K562 (cell line): ENCODE data around the gene UBAP1L. TPM values are rescaled to one million over a fixed set of nuclear protein-coding genes. Genes with fewer than 3 reads are reported as not detected.

ENCODE experiments used
- ATAC-seq: fragments of 200-7000 bp; cut with Tn5 transposase; 3 replicates; pipeline ENCODE4 v1.9.1; 2020; ENCODE audit warnings: moderate library complexity
- BruUV-seq: library from RNA; stranded (reverse); fragments of 400-500 nt; replicated peaks from 2 replicates; lab custom pipeline; 2021; lab: Mats Ljungman, UMichigan
- CTCF ChIA-PET: fragments of 300-600 bp; formaldehyde crosslinking; extraction: SDS; loops from one replicate; lab custom pipeline; 2021; ENCODE audit warnings: low intra/inter-chr PET ratio; lab: Yijun Ruan, JAX
- POLR2A ChIA-PET: fragments of 300-600, 350-650 bp; sonication (Branson Sonifier 250); formaldehyde crosslinking; extraction: SDS; loops from one replicate; lab custom pipeline; 2021; ENCODE audit warnings: antibody characterized with exemption, inconsistent platforms; lab: Yijun Ruan, JAX
- DNase-seq, 4 experiments: peaks; one replicate each; pipeline versions ENCODE4 v3.0.0 to v3.0.0-alpha.2; 2011 to 2018; ENCODE audit warnings: low spot score in 3 of 4, mixed read lengths in 3 of 4; ENCODE audit errors: extremely low read depth in 1 of 4
- FAIRE-seq: peaks from 2 replicates; lab custom pipeline; 2011; peaks lifted over from hg19 to GRCh38; lab: Jason Lieb, UNC
- H2AFZ ChIP-seq: 2 replicates; pipeline ENCODE4 v1.6.0; 2011; ENCODE audit warnings: low read depth, low read length, control low read depth, inconsistent platforms
- H3K27ac ChIP-seq: fragments of 200-600 bp; 3 replicates; pipeline ENCODE4 v1.8.0; 2011; ENCODE audit warnings: low read depth, mild to moderate bottlenecking, control low read depth, inconsistent platforms, low read length, moderate library complexity, mixed read lengths; ENCODE audit errors: extremely low read depth
- H3K27me3 ChIP-seq, 2 experiments: fragments of 300-600 bp in 1 of 2; 2 replicates in 1 of 2; 3 replicates in 1 of 2; pipeline versions ENCODE4 v1.6.0 to v1.8.0; 2011; ENCODE audit warnings: inconsistent platforms in 2 of 2, low read length in 2 of 2, mild to moderate bottlenecking in 1 of 2, mixed read lengths in 1 of 2, moderate library complexity in 1 of 2; ENCODE audit not compliant: control insufficient read depth in 2 of 2, insufficient read depth in 2 of 2
- H3K36me3 ChIP-seq: fragments of 300-600 bp; 3 replicates; pipeline ENCODE4 v1.8.0; 2011; ENCODE audit warnings: mild to moderate bottlenecking, low read length, inconsistent platforms; ENCODE audit not compliant: control insufficient read depth, insufficient read depth
- H3K4me1 ChIP-seq, 2 experiments: fragments of 200-600 bp in 1 of 2; replicated peaks in 1 of 2; 2 replicates in 1 of 2; 3 replicates in 1 of 2; pipeline versions ENCODE4 v1.5.1 to v1.8.0; 2011; ENCODE audit warnings: inconsistent platforms in 2 of 2, low read length in 2 of 2, mild to moderate bottlenecking in 1 of 2, mixed read lengths in 1 of 2, moderate library complexity in 1 of 2; ENCODE audit not compliant: control insufficient read depth in 2 of 2, insufficient read depth in 2 of 2
- H3K4me2 ChIP-seq: 2 replicates; pipeline ENCODE4 v1.6.1; 2011; ENCODE audit warnings: low read length, control low read depth, inconsistent platforms, mixed read lengths; ENCODE audit not compliant: insufficient read depth
- H3K4me3 ChIP-seq: fragments of 200-600 bp; sonication (generic), shearing (Covaris generic); 2 replicates; pipeline ENCODE4 v1.5.1; 2016; ENCODE audit warnings: control low read depth, inconsistent platforms
- H3K79me2 ChIP-seq: fragments of 200-600 bp; 3 replicates; pipeline ENCODE4 v1.8.0; 2011; ENCODE audit warnings: low read length, inconsistent platforms; ENCODE audit not compliant: control insufficient read depth, insufficient read depth
- H3K9ac ChIP-seq, 2 experiments: 2 replicates each; pipeline versions ENCODE4 v1.6.0 to v1.6.1; 2011; ENCODE audit warnings: low read depth in 2 of 2, low read length in 2 of 2, control low read depth in 1 of 2, inconsistent platforms in 1 of 2, mild to moderate bottlenecking in 1 of 2, mixed read lengths in 1 of 2; ENCODE audit not compliant: insufficient read depth in 1 of 2
- H3K9me1 ChIP-seq: one replicate; pipeline ENCODE4 v1.6.0; 2011; ENCODE audit warnings: inconsistent platforms, mild to moderate bottlenecking, low read length, moderate library complexity; ENCODE audit not compliant: control insufficient read depth, insufficient read depth
- H3K9me3 ChIP-seq: replicated peaks from 2 replicates; pipeline ENCODE4 v1.5.1; 2011; ENCODE audit warnings: low read depth, low read length, inconsistent platforms; ENCODE audit not compliant: control insufficient read depth, insufficient read depth
- H4K20me1 ChIP-seq: replicated peaks from 2 replicates; pipeline ENCODE4 v1.6.1; 2011; ENCODE audit warnings: low read length, inconsistent platforms, mixed read lengths; ENCODE audit not compliant: control insufficient read depth, insufficient read depth
- ARID1B ChIP-seq: fragments of 450-650 bp; IDR thresholded peaks from 2 replicates; pipeline ENCODE4 v1.6.1; 2016; ENCODE audit warnings: antibody characterized with exemption, mild to moderate bottlenecking, inconsistent platforms
- ARNT ChIP-seq, 2 experiments: fragments of 450-650 bp; IDR thresholded peaks; 2 replicates each; pipeline ENCODE4 v1.6.1; 2016; ENCODE audit warnings: mild to moderate bottlenecking in 1 of 2
- CBFA2T2 ChIP-seq: fragments of 450-650 bp; conservative IDR thresholded peaks from 2 replicates; pipeline ENCODE4 v1.6.1; 2017; ENCODE audit warnings: mild to moderate bottlenecking
- ELK3 ChIP-seq: fragments of 450-650 bp; formaldehyde crosslinking; IDR thresholded peaks from 2 replicates; pipeline ENCODE4 v1.4.0; 2020; ENCODE audit warnings: mild to moderate bottlenecking
- ESRRA ChIP-seq: fragments of 450-650 bp; IDR thresholded peaks from 2 replicates; pipeline ENCODE4 v1.6.1; 2014; ENCODE audit warnings: low read depth, mild to moderate bottlenecking, moderate library complexity, borderline replicate concordance
- ETV6 ChIP-seq, 3 experiments: fragments of 150-350 bp in 1 of 3; sonication (generic) in 1 of 3; formaldehyde crosslinking in 1 of 3; IDR thresholded peaks; 2 replicates each; pipeline versions ENCODE4 v1.6.1 to v1.8.0; 2014 to 2022; ENCODE audit warnings: borderline replicate concordance in 2 of 3, low read depth in 2 of 3, antibody characterized with exemption in 1 of 3, low read length in 1 of 3, mild to moderate bottlenecking in 1 of 3, missing genetic modification reagents in 1 of 3
- KLF13 ChIP-seq: fragments of 450-650 bp; IDR thresholded peaks from 2 replicates; pipeline ENCODE4 v1.6.1; 2016; ENCODE audit warnings: missing genetic modification characterization, low read depth, mild to moderate bottlenecking, missing compliant biosample characterization, moderate library complexity, borderline replicate concordance
- LCOR ChIP-seq: sonication (generic); formaldehyde crosslinking; IDR thresholded peaks from 2 replicates; pipeline ENCODE4 v1.8.0; 2022; ENCODE audit warnings: mild to moderate bottlenecking, missing genetic modification reagents
- LEF1 ChIP-seq: fragments of 450-650 bp; IDR thresholded peaks from 2 replicates; pipeline ENCODE4 v1.6.1; 2016; ENCODE audit warnings: mild to moderate bottlenecking
- MED1 ChIP-seq: sonication (generic); formaldehyde crosslinking; IDR thresholded peaks from 2 replicates; pipeline ENCODE4 v1.8.1; 2023; ENCODE audit warnings: missing genetic modification reagents, borderline replicate concordance
- RB1 ChIP-seq: fragments of 450-650 bp; IDR thresholded peaks from 2 replicates; pipeline ENCODE4 v1.6.1; 2017; ENCODE audit warnings: low read depth, mild to moderate bottlenecking
- SMC3 ChIP-seq: conservative IDR thresholded peaks from 2 replicates; pipeline ENCODE4 v1.6.1; 2011; ENCODE audit warnings: low read depth, low read length, improper control_type of control experiment; ENCODE audit not compliant: insufficient read depth
- SRF ChIP-seq, 2 experiments: fragments of 250-450, 450-650 bp in 1 of 2; sonication (Bioruptor Pico) in 1 of 2; sonication (generic) in 1 of 2; formaldehyde crosslinking; IDR thresholded peaks; 2 replicates each; pipeline versions ENCODE4 v1.5.0 to v1.5.1; 2020 to 2022; ENCODE audit warnings: mild to moderate bottlenecking in 1 of 2, missing genetic modification reagents in 1 of 2
- SRSF9 ChIP-seq: fragments of 200-400 bp; formaldehyde crosslinking; IDR thresholded peaks from 2 replicates; pipeline ENCODE4 v1.6.1; 2017; ENCODE audit warnings: low read depth, low read length, borderline replicate concordance
- TARDBP ChIP-seq: fragments of 450-650 bp; IDR thresholded peaks from 2 replicates; pipeline ENCODE4 v1.6.1; 2016
- TCFL5 ChIP-seq: fragments of 250-450 bp; sonication (Bioruptor Pico); conservative IDR thresholded peaks from 2 replicates; pipeline ENCODE4 v1.6.1; 2021; ENCODE audit warnings: mild to moderate bottlenecking, moderate library complexity, matching md5 sums
- ZFP1 ChIP-seq: fragments of 450-650 bp; formaldehyde crosslinking; IDR thresholded peaks from 2 replicates; pipeline ENCODE4 v1.4.0; 2020; ENCODE audit warnings: mild to moderate bottlenecking, mixed read lengths
- ZNF395 ChIP-seq: fragments of 200-800 bp; sonication (Bioruptor generic); IDR thresholded peaks from 2 replicates; pipeline ENCODE4 v1.6.1; 2017; ENCODE audit warnings: missing genetic modification characterization, missing compliant biosample characterization
- ZNF79 ChIP-seq: fragments of 250-450 bp; sonication (Bioruptor Pico); IDR thresholded peaks from 2 replicates; pipeline ENCODE4 v1.4.0; 2020; ENCODE audit warnings: low read depth, mild to moderate bottlenecking, moderate library complexity
- WGBS: fragments of 100-300 bp; shearing (Covaris generic); methylation state at CpG from one replicate; pipeline ENCODE4 v1.1.6; 2016; ENCODE audit warnings: low coverage, mixed read lengths; ENCODE audit not compliant: insufficient coverage; ENCODE audit errors: missing lambda C conversion rate; 5-methylcytosine and 5-hydroxymethylcytosine counted together
- in situ Hi-C: fragments of 300-500 bp; cut with MboI; formaldehyde crosslinking; loops from 4 replicates; pipeline ENCODE4 v1.15.0; 2018; ENCODE audit warnings: inconsistent platforms, mixed read lengths
- intact Hi-C: fragments of 100-400 bp; cut with micrococcal nuclease; formaldehyde crosslinking; loops from 2 replicates; pipeline ENCODE4 v1.14.2; 2022
- polyA plus RNA-seq, 8 experiments: library from polyadenylated mRNA; depleted of rRNA in 4 of 8; stranded (reverse) in 5 of 8; unstranded in 3 of 8; fragments of >200 nt; fragmentation: Nextera tagmentation in 2 of 8; fragmentation: Illumina TruSeq in 1 of 8; extraction: Ambion mirVana in 2 of 8; extraction: Trizol in 1 of 8; gene quantifications; 2 replicates each; pipeline versions ENCODE4 v1.2.1 to v1.2.3, GENCODE V29; 2011 to 2014; ENCODE audit warnings: inconsistent platforms in 1 of 8, missing spikeins in 1 of 8
- total RNA-seq, 7 experiments: library from RNA; depleted of rRNA in 6 of 7; stranded (reverse); fragments of >200 nt in 6 of 7; fragmentation: Illumina TruSeq in 2 of 7; extraction: Trizol in 2 of 7; gene quantifications; 2 replicates each; pipeline versions ENCODE4 v1.2.1 to v1.2.3, GENCODE V29; 2011 to 2021; ENCODE audit warnings: low replicate concordance in 1 of 7
- TF ChIP-seq, protein P1 (sequence below): fragments of 450-650 bp; IDR thresholded peaks from one replicate; pipeline ENCODE4 v1.6.1; 2018; ENCODE audit warnings: mild to moderate bottlenecking, moderate library complexity; ENCODE audit not compliant: partially characterized antibody

The UBAP1L gene
- total and polyA plus RNA-seq, 9 of the 15 experiments (the other 6 are each of a cell fraction or from before 2014, with no cell fraction given): 0.16 to 0.71 (median 0.41) TPM; not detected in 2

DNA sequence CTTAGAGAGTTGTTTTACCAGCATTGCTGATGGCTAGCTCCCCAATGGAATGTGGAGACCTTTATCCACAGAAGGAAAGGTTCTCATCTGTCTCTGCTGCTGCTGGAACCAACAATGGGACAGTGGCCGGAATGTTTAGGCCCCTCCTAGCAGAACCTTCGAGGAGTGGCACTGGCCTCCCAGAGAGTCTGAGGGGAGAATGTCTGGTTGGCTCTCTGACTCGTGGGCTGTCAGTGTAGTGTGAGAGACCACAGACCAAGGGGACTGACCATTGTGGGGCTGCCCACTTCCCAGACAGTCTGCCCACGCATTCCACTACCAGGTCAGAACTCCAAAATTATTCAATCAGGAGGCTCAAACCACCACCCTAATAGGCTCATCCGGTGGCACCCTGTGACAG, 52.3 kb downstream of the UBAP1L start (continued):
- TF ChIP-seq ZNF395: no peak
- TF ChIP-seq LCOR (CRISPR knock-in tag): no peak
- no peak for TF ChIP-seq SMC3
- TF ChIP-seq TARDBP: no peak
- no peak for TF ChIP-seq ELK3 (CRISPR knock-in tag)
- TF ChIP-seq ETV6 (IDR thresholded peaks at IDR 0.05; ENCODE audit: borderline replicate concordance in 1 of 2, low read depth in 2 of 2, low read length in 1 of 2): no peak
- no peak for TF ChIP-seq ETV6 (CRISPR knock-in tag; IDR thresholded peaks at IDR 0.05; ENCODE audit: borderline replicate concordance)

DNA sequence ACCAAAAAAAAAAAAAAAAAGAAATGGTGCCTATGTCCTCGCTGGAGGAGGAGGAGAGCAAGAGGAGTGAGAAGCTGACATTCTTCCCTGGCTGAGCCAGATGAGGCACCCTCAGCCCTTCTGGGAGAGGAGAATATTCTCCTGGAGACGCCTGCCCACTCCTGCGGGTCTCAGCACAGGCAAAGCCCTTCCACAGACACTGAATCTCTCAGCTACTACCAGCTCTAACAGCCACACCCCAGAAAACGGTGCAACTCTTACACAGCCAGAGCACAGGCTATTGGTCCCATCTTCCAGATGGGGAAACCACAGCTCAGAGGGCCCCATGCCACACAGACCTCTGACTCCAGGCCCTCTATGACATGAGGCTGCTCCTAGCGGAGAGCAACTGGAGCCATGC, 52.9 kb downstream of the UBAP1L start:
- no peaks in the 10 kb centered on the region for H3K36me3 ChIP-seq
- H2AFZ ChIP-seq: no peak overlapping the region
- H3K4me1 ChIP-seq: no peaks in the 10 kb centered on the region
- H3K27me3 ChIP-seq: peaks cover 28 to 61% of the 10 kb centered on the region in 2 experiments
- no peak for FAIRE-seq
- WGBS: 16% methylated on average over 4 of the region's 5 CpGs
- no peaks in the 10 kb centered on the region for H3K9me3 ChIP-seq
- H3K9me1 ChIP-seq: no peaks in the 10 kb centered on the region
- H3K79me2 ChIP-seq: no peaks in the 10 kb centered on the region
- ATAC-seq: no peak
- no peak overlapping the region for H3K4me2 ChIP-seq
- no peak overlapping the region for H3K4me3 ChIP-seq
- POLR2A ChIA-PET: interaction anchor here (0.7 to 1.2 kb wide), 2 partner anchors 87 to 243 kb away, joined by 3 to 6 read pairs; partner anchors contain the start of gene RNU5B-1
- H3K27ac ChIP-seq: no peak overlapping the region
- CTCF ChIA-PET: no interaction called here
- BruUV-seq: no TSS peak
- no peak for DNase-seq
- in situ Hi-C loops: no loop called here
- no peak overlapping the region for H3K9ac ChIP-seq
- intact Hi-C loops: no loop called here
- H4K20me1 ChIP-seq: no peaks in the 10 kb centered on the region; the same call in 1 of the 2 replicates
- TF ChIP-seq, protein P1, sequence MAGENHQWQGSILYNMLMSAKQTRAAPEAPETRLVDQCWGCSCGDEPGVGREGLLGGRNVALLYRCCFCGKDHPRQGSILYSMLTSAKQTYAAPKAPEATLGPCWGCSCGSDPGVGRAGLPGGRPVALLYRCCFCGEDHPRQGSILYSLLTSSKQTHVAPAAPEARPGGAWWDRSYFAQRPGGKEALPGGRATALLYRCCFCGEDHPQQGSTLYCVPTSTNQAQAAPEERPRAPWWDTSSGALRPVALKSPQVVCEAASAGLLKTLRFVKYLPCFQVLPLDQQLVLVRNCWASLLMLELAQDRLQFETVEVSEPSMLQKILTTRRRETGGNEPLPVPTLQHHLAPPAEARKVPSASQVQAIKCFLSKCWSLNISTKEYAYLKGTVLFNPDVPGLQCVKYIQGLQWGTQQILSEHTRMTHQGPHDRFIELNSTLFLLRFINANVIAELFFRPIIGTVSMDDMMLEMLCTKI: no peak
- no peak for TF ChIP-seq MED1
- no peak for TF ChIP-seq CBFA2T2
- TF ChIP-seq ESRRA: no peak
- TF ChIP-seq SRF (CRISPR knock-in tag; IDR thresholded peaks at IDR 0.05): no peak
- TF ChIP-seq RB1: no peak
- TF ChIP-seq LEF1: no peak
- TF ChIP-seq ZFP1 (CRISPR knock-in tag): no peak
- TF ChIP-seq KLF13: no peak
- no peak for TF ChIP-seq SRSF9
- TF ChIP-seq ARNT (IDR thresholded peaks at IDR 0.05): no peak
- TF ChIP-seq ZNF79 (CRISPR knock-in tag): no peak
- no peak for TF ChIP-seq ARID1B
- TF ChIP-seq TCFL5: no peak
